ENCODE measurements around the gene CNIH3. TPM values are rescaled to one million over a fixed set of nuclear protein-coding genes. Genes with fewer than 3 reads are reported as not detected.

Gene CNIH3
- total and polyA plus RNA-seq, 2 donors (not counting 3 experiments of a cell fraction or from before 2014, with no cell fraction given): 1.3 to 2.5 TPM

GRCh38 chr1:224635356-224635755 is 19.2 kb downstream of the CNIH3 start:
- no peaks in the 10 kb centered on the region for H3K79me2 ChIP-seq (ENCODE audit: control insufficient read depth, insufficient read depth, low read length)
- no peak overlapping the region for H3K4me2 ChIP-seq (ENCODE audit: insufficient read depth, low read length)
- no peaks in the 10 kb centered on the region for H3K9me3 ChIP-seq (replicated peaks; ENCODE audit: control insufficient read depth, insufficient read depth, low read length)
- H3K4me3 ChIP-seq (replicated peaks in 1 of 3; ENCODE audit: insufficient read depth in 1 of 3, low read depth in 1 of 3, low read length in 3 of 3): no peak overlapping the region
- DNase-seq (ENCODE audit: low read depth, low spot score) (no peak), FAIRE-seq (no peak)
- BruUV-seq (replicated peaks): no TSS peak
- no peaks in the 10 kb centered on the region for H3K27me3 ChIP-seq (ENCODE audit: control insufficient read depth in 2 of 2, insufficient read depth in 2 of 2, low read length in 2 of 2)
- H2AFZ ChIP-seq (ENCODE audit: low read depth, low read length): no peak overlapping the region
- H3K4me1 ChIP-seq (ENCODE audit: control insufficient read depth, extremely low read depth, insufficient read depth, low read length): peaks cover 13% of the 10 kb centered on the region
- ChIA-PET CTCF (interaction anchor here (1.3 to 1.6 kb wide), 2 partner anchors 9 to 12 kb away, joined by 3 to 11 read pairs; no protein-coding TSS in a partner anchor), POLR2A (no interaction called here)
- H3K9me1 ChIP-seq (replicated peaks; ENCODE audit: control insufficient read depth, extremely low read depth, insufficient read depth, low read length): no peaks in the 10 kb centered on the region
- no peak overlapping the region for H3K9ac ChIP-seq (replicated peaks; ENCODE audit: extremely low read depth, insufficient read depth, low read length)
- intact Hi-C loops (cut with micrococcal nuclease): no loop called here
- H3K27ac ChIP-seq (ENCODE audit: insufficient read depth, low read depth, low read length): no peak overlapping the region
- TF ChIP-seq POLR2A (IDR thresholded peaks at IDR 0.05; ENCODE audit: low read depth, low read length): no peak
- no peak for TF ChIP-seq MAX (IDR thresholded peaks at IDR 0.05; ENCODE audit: insufficient read depth, insufficient read length)
- TF ChIP-seq FOS (IDR thresholded peaks at IDR 0.05; ENCODE audit: borderline replicate concordance, insufficient read depth, low read length): no peak
- TF ChIP-seq EZH2 (IDR thresholded peaks at IDR 0.05; ENCODE audit: borderline replicate concordance, low read depth, low read length, severe bottlenecking): no peak
- TF ChIP-seq JUN (IDR thresholded peaks at IDR 0.05; ENCODE audit: borderline replicate concordance, insufficient read depth, insufficient read length, low read depth): no peak
- no peak for TF ChIP-seq POLR2AphosphoS5 (IDR thresholded peaks at IDR 0.05; ENCODE audit: insufficient read depth, low read depth, low read length)
- TF ChIP-seq, protein P1, sequence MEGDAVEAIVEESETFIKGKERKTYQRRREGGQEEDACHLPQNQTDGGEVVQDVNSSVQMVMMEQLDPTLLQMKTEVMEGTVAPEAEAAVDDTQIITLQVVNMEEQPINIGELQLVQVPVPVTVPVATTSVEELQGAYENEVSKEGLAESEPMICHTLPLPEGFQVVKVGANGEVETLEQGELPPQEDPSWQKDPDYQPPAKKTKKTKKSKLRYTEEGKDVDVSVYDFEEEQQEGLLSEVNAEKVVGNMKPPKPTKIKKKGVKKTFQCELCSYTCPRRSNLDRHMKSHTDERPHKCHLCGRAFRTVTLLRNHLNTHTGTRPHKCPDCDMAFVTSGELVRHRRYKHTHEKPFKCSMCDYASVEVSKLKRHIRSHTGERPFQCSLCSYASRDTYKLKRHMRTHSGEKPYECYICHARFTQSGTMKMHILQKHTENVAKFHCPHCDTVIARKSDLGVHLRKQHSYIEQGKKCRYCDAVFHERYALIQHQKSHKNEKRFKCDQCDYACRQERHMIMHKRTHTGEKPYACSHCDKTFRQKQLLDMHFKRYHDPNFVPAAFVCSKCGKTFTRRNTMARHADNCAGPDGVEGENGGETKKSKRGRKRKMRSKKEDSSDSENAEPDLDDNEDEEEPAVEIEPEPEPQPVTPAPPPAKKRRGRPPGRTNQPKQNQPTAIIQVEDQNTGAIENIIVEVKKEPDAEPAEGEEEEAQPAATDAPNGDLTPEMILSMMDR (IDR thresholded peaks at IDR 0.05; ENCODE audit: extremely low read depth in 1 of 2, insufficient read depth in 1 of 2, low read depth in 1 of 2, low read length in 2 of 2): no peak
- TF ChIP-seq MYC (IDR thresholded peaks at IDR 0.05; ENCODE audit: low read depth, low read length): no peak
- no peak for TF ChIP-seq GATA2 (IDR thresholded peaks at IDR 0.05; ENCODE audit: insufficient read depth, insufficient read length, low read depth, low read length)
- dilution Hi-C loops (cut with MboI; ENCODE audit: extremely low pct_ligation_motif_present, low sequenced_read_pairs): no loop called here
- H4K20me1 ChIP-seq (replicated peaks; ENCODE audit: control insufficient read depth, extremely low read depth, insufficient read depth, low read length): no peaks in the 10 kb centered on the region
- no peaks in the 10 kb centered on the region for H3K36me3 ChIP-seq (ENCODE audit: control insufficient read depth in 2 of 2, extremely low read depth in 1 of 2, insufficient read depth in 2 of 2, low read length in 2 of 2)

Measured in endothelial cell of umbilical vein (primary cell).